Right forelimb (tissue), 1 donor: ENCODE results near the gene HIC2.
"Not testable (repeated sequence)": the region's sequence is repeated elsewhere in the genome, so short reads cannot be mapped to it uniquely, and the experiment has no call there.

Experiments used
- DNase-seq: peaks from one replicate; pipeline ENCODE4 v3.0.0-alpha.2; 2018

Gene HIC2

DNA sequence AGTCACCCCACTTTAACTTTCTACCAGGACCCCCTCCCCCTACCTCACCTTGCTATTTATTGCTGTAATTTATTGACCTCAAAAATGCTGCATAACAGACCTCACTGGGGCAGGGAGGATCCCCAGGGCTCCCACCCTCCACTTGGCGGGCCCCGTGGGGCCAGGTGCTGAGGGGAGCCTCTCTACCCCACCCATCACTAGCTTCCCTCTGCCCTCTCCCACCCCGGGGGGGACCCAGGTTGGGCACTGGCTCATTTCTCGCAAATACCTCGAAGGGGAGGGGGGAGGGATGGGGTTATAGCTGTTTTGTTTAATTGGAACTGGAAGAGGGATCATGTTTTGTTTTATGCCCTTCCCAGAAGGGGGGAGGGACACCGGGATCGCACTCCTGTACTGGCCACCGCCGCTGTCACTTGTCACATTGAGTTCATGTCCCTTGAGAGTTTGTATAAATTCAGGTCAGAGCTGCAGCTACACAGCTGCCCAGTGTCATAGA is 33.7 kb downstream of the HIC2 start:
- DNase-seq = no peak

DNA sequence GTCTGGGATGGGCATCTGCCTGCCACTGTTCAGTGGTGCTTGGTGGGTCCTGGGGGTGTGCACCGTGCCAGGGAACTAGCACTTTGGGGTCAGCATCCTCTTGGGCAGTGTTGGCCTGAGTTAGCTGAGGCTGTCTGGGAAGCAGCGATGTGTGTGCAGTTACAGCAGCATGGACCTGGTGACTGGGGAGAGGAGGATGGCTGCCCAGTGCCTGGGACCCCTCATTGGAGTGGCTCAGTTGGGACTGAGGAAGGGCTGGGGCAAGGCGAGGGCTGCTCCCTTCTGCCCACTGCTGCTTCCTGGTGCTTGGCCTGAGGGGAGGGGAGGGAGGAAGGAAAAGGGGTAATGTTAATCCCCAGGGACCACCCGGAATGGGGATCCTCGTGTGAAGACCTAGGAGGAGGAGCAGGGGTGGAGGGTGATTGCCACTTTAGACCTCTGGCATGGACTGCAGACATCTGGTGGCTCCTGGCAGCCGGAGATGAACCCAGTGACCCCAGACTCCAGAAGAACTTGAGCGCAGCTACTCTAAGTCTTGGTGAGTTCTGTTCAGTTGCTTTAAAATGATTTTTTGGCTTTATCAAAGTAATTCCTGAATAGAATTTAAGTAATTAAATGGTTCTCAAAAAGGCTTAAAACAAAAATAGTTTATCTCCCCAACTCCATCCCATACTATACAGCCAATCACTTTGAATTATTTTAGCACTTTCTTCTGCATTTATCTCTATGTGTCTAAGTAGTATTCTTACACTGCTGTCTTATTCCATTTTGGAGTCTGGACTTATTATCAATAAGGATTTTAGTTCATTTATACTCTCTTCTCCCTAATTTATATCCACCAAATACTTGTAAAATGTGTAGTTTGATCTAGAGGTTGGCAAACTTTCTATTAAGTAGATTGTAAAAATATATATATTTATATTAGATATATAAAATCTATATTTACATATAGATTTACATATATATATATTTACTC is 34.7 kb downstream of the HIC2 start:
- no peak for DNase-seq

DNA sequence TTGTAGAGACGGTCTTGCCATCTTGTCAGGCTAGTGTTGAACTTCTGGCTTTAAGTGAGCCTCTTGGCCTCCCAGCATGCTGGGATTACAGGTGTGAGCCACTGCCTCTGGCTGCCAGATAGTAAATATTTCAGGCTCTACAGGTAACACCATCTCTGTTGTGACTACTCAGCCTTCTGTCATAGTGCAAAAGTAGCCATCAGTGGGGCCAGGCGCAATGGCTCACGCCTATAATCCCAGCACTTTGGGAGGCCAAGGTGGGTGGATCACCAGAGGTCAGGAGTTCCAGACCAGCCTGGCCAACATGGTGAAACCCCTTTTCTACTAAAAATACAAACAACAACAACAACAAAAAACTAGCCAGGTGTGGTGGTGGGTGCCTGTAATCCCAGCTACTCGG is 35.5 kb downstream of the HIC2 start:
- not testable (repeated sequence) for DNase-seq

DNA sequence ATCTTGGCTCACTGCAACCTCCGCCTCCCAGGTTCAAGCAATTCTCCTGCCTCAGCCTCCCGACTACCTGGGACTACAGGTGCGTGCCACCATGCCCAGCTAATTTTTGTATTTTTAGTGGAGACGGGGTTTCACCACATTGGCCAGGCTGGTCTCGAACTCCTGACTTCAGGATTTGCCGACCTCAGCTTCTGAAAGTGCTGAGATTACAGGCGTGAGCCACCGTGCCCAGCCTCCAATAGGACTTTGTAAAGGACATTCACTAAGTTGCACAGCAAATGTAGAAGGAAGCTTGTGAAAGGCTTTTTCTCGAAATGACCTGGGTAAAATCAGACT is 37.8 kb downstream of the HIC2 start:
- DNase-seq = not testable (repeated sequence)

DNA sequence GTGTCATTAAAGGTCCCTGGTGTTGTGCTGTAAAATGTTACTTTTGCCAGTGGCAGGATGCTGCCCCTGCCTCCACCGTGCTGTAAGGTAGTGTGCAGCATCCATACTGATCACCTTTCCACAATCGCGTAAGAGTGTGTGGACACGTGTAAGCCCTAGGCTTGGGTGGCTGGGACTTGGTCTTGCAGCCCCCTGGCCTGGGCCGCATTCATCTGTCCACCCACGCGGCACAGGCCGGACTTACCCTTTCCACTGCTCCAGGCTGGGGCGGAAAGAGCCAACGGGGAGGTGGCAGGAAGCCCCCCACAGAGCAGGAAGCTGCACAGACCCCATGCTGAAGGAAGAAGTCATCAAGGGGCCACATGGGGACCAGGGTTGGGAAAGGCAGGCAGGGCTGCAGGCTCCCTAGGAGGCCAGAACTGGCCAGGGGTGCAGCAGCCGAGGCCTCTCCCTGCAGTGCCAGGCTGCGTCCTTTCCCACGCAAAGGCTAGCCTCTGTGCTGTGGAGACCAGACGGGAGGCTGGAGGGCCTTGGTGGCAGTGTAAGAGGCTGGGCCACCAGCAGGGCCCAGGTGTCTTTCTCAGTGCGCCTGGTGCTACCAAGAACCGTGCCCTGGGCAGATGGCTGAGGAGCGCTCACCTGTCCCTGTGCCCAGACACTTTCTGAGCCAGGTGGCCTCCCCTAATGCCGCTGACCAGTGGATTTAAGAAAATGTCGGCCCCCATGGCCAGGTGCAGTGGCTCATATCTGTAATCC is 38.3 kb downstream of the HIC2 start:
- no peak for DNase-seq

DNA sequence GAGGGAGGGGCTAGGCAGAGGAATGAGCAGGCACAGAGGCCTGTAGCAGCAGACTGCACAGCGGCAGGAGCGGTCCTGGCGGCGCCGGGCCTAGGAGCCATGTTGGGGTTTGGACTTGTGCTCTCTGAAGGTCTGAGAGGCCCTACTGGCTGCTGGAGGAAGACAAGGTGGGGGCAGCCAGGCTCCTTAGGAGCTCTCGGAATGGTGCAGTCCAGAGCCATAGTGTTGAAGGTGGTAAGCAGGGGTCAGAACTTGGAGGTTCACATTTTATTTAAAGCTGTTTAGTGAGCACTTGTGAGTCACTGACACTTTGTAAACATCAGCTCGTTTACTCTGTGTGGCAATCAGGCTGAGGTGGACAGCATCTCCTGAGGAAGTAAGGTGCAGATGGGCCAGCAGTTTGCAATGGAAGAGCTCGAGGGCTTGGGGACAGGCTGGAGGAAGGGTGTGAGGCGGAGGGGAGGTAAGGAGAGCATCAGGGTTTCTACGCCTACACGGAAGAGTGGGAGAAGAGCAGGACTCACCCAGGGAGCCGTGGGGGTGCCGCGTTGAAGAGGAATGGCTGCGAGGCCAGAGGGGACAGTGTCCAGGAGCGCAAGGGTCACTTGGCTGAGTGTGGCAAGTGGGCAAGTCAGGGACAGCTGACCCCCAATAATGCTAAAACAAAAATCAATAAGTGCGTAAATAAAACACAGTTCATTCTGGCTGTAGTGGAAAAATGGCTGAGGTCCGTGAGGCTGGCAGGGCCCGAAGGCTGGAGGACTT is 40.0 kb downstream of the HIC2 start:
- DNase-seq = no peak

DNA sequence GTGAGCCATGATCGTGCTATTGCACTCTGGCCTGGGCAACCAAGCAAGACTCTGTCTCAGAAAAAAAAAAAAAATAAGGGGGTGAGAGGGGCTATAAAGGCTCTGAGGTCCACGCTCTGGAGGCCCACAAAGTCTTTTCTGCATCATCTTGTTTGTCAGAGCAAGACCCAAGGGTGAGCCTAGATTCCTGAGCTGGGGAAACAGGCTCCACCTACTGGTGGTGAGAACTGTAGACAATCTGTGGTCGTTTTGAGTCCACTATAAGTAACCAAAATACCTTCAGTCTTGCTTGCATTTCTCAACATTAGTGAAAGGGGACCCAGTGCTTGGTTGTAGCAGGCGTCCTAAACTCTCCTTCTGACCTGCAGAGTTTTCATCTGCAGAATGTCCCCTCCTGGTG is 45.5 kb downstream of the HIC2 start:
- not testable (repeated sequence) for DNase-seq

DNA sequence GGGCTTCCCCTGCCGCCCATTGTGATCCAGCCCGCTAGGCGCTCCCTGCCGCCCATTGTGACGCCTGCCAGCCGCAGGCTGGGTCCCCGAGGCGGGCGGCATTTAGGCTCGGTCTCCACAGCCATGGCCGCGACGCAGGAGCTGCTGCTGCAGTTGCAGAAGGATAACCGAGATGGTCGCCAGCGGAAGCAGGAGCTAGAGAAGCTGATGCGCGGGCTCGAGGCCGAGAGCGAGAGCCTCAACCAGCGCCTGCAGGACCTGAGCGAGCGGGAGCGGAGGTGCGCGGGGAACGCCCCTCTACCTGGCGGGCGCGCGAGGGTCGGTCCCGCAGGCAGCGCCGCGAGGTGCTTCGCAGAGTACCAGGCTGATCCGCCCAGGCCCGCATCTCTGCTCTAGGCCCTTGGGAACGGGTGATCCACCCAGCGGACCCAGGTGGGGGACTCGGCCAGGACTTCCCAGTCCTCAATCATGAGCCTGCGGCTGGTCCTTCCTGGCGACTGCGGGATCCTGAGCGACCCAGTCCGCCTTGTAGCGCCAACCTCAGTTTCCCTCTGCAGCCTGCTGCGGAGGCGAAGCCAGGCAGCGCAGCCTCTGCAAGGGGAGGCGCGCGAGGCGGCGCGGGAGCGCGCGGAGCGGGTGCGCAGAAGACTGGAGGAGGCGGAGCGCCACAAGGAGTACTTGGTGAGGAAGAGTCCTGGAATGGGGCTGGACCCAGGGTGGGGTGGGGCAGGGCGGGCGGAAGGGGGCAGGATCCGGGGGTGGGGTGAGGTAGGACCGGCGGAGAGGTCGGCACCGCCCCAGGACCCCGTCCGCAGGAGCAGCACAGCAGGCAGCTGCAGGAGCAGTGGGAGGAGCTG is 50.4 kb downstream of the HIC2 start, which contains the start of gene TMEM191C:
TSS of gene TMEM191C (plus strand) at position 51 of the 857 bp plus-strand sequence. CDS start at position 124, 73 bp downstream.
- not testable (repeated sequence) for DNase-seq

DNA sequence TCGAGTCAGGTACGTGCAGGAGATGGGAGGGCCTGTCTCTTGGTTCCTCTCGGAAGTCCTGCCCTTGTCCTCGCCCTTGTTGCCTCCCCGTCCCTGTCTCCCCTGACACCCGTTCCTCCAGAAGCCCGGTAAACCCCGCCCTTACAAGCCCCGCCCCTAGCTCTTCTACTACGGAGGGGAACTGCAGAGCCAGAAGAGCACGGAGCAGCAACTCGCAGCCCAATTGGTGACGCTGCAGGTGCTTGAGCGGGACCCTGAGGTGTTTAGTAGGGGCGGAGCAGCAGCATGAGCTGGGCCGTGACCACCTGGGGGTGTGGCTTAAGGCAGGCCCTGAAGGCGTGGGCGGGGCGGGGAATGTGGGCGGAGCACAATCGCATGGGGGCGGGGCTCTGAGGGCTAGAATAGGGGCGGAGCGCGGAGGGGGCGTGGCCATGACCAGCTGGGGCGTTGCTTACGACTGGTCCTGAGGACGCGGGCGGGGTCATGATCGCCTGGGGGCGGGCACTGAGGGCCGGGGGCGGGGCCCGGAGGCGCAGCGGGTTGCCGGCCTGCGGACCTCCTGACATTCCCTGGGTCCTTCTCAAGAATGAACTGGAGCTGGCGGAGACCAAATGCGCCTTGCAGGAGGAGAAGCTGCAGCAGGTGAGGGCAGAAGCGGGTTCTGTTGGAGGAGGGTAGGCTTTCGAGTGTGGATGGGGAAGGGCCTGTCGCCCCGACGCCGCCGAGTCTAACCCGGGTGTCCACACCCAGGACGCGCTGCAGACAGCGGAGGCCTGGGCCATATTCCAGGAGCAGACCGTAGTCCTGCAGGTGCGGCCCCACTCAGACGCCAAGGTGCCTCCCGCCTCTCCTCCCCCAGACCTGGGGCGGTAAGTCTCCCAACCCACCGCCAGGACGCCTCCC is 51.3 kb downstream of the HIC2 start:
- DNase-seq = peak; percentile 62

DNA sequence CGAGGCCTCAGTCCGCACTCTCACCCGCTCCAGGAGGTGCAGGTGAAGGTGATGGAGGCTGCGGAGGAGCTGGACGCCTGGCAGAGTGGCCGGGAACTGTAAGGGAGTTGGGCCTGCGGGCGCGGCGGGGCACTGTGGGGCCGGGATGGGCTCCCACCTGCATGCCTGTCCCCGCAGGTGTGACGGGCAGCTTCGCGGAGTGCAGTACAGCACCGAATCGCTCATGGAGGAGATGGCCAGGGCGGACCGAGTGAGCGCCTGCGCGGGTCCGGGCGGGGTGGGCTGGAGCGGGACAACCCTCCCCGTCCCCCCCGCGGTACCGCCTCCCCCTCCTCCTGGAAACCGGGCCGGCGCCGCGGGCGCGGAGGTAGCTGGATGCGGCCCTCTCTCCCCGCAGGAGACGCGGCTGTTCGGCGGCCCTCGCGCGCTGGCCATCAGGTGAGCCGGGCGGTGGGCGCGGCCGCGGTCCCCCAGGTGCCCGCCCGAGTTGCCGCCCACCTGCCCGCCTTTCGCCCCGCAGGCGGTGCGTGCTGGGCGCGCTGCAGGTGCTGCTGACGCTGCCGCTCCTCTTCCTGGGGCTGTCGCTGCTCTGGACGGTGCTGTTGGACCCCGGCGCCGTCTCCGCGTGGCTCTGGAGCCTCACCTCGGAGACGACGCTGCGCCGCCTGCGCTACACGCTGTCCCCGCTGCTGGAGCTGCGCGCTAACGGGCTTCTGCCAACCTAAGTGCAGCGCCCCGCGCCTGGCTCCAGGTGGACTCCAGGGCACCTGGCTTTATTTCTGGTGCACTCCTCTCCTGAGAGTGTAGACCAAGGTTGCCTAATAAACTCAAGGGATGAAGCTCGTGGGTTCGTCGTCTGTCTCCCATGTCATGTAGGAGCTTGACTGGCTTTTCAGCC is 52.2 kb downstream of the HIC2 start:
- not testable (repeated sequence) for DNase-seq

DNA sequence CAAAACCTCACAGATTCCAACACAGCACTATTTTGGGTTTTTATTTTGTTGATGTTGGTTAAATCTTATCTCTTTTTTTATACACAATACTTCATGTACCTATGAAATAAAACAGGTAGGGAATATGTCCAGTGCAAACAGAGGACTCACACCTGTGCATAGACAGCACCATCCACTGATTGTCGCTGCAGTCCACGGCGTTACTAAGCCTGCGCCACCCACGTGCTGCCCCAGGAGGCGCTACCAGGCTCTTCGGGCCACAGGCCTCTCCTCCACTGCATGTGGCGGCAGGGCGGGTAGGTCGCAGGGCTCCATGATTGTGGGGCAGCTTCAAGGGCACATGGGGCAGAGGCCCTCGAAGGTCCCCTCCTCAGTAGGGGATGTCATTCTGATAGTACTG is 55.8 kb downstream of the HIC2 start:
- DNase-seq = not testable (repeated sequence)

DNA sequence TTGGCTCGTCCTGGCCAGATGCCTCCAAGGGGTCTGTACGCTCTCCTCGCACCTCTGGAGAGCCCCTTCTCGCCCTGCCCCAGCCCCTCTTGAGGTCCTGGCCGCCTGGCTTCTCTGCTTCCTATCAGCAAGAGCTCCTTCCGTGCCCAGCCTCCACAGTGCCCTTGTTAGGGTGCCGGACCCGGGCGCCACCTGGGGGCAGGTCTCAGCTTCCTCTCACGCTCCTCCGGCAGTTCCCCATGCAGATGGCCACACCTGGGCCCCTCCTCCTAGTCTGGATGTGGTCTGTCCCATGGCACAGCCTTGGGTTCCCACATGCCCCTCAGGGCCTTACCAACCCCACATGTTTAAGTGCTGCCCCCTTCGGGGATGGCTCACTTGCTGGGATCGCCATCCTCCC is 56.5 kb downstream of the HIC2 start:
- DNase-seq = not testable (repeated sequence)

DNA sequence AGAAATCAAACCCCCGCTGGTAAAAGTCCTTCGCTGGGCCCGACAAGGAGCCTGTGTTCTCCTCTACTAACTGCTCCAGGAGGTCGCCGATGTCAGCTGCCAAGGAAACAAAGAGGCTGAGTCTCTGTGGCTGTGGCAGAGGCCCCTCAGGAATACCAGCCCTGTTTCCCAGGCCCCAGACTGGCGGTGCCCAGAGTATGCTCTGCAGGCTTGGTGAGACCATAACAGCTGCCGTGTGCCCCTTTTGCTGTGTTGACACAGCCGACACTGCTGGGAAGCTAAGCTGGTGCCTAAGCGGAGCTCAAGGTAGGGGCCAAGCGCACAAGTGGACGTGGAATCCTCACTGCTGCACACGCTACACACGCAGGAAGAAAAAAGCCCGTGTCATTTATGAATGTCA is 66.9 kb downstream of the HIC2 start:
- not testable (repeated sequence) for DNase-seq

DNA sequence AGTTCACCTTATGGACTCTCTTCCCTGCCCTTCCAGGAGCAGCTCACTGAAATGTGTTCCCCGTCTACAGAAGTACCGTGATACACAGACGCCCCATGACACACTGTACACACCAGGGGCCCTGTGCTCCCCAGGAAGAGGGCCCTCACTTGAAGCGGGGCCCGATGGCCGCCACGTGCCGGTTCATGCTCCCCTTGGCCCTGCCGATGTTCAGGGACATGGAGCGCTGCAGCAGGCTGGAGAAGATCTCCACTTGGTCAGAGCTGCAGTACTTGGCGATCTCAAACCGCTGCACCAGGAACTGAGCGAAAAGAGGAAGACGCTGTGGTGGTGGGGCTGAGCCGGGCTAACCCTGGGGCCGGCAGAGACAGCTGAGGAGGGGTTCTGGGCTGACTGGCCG is 70.6 kb downstream of the HIC2 start:
- DNase-seq = not testable (repeated sequence)

DNA sequence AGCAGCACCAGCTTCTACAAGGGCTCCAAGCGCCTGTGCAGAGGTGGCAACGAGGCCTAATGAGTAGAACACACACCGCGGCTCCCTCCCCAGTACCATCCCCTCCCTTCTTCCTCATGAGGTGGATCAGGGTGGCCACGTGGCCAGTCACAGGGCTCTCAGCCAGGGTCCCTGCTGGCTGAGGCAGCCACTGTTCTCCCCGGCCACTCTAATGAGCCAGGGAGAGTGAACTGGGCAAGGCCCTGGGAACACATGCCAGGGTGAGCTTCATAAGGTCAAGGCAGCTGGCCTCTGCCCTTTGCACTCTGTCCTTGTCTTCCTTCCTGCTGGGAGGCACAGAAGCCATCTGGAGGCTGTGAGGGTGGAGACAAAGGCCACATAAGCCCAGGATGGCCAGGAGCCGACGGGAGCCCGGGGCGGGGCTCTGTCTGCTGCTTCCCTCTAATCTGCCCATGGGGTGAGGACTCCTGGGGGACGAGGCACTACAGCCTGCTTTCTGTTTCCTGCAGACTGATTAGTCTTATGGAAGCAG is 72.0 kb downstream of the HIC2 start:
- not testable (repeated sequence) for DNase-seq

DNA sequence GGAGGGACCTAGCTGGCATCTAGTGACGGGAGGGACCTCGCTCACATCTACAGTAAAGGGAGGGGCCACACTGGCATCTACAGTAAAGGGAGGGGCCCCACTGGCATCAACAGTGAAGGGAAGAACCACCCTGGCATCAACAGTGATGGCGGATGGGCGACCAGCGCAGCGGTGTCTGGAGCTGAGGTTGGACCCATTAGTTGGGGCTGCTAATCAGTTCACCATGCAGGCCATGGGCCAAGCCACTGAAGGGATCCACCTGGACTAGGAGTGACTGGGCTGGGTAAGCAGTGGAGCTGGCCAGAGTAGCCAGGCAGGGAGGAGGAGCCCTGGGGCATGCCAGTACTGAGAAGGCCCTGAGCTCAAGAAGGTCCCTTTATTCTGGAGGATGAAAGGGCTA is 73.4 kb downstream of the HIC2 start:
- DNase-seq = not testable (repeated sequence)

DNA sequence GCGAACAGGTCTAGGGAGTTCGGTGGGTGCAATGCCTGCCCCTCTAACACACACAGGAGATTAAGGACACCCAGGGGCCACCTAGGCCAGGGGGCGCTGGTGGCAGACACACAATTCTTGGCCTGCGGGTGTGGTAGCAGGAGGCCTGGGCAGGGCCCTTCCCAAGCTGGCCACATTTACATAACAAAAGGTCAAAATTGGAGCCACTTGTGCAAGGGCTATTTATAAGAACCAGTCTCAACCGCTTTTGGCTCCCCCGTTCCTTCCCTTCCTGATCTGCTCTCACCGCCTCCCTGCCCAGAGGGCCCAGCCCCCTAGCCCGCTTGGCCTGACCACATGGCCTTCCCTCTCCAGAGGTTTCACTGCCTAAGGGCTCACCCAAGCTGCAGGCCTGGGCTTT is 75.1 kb downstream of the HIC2 start:
- DNase-seq = not testable (repeated sequence)

DNA sequence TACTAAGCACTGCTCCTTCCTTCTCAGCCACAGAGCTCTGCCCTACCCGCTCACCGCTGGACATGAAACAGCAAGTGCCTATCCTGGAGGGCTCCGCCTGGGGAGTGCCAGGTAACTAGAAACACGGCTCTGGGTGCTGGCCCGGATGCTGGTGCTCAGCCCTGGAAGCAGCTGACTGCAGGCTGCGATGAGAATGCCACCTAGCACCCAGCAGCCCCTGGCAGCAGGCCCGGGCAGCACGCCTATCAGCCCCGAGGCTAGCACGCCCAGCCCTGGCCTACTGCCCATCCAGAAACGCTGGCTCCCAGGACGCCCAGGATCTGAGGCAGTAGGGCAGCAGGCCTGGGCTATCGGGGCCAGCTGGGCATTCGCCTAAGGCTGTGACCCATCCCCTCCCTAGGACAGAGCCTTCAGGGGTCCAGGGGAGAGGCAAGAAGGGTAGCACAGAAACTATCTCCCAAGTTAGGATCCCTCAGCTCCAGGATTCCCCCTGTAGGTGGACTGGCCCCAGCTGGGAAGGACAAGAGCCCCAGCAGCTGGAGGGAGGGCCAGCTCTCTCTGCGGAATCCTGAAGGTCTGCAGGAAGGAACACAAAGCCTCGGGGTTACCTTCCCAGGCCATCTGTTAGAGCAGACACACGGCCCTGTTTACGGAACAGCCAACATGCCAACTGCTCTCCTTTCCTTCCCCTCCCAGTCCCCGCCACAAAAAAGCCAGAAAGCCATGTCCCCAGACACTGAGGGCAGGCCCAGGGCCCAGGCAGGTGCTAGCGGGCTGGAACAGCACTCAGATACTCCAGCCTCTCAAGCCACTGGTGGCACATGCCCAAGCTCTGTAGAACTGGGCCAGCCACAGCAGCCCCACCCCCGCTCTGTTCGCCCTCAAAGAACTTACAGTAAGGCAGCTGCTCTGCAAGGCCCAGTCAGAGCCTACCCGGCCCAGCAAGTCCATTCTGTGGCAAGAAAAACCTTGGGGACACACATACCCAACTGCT is 76.9 kb downstream of the HIC2 start:
- DNase-seq = not testable (repeated sequence)
